Middle frontal gyrus (tissue), 1 donor: ENCODE results near the gene HEATR9.
"Not testable (repeated sequence)": the region's sequence is repeated elsewhere in the genome, so short reads cannot be mapped to it uniquely, and the experiment has no call there.

Source experiments
- DNase-seq: peaks from one replicate; pipeline ENCODE4 v3.0.0-alpha.2; 2015; ENCODE audit warnings: low spot score; ENCODE audit errors: extremely low spot score

HEATR9 gene

DNA sequence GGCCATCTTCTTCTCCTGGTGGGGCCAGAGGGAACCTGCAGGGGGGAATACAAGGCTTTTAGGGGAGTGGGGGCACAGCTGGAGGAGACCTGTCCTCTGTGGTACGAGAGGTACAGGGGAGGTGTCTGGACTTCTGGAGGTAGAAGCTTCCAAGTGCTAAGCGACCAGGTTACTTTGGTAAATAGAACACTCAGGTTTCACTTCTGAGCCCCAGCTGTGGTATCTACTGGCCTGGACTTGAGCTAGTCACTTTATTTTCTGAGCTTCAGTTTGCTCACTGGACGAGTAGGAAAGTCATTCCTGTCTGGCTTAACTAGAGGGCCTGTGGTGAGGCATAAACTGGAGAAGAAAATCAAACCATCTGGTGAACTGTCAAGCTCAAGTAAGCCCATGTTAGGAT, at the start of gene HEATR9:
Gene HEATR9, minus strand, starts transcription at position 155 of the 400 bp plus-strand sequence. Its CDS starts 149 bp downstream, at position 6.
- no peak for DNase-seq

DNA sequence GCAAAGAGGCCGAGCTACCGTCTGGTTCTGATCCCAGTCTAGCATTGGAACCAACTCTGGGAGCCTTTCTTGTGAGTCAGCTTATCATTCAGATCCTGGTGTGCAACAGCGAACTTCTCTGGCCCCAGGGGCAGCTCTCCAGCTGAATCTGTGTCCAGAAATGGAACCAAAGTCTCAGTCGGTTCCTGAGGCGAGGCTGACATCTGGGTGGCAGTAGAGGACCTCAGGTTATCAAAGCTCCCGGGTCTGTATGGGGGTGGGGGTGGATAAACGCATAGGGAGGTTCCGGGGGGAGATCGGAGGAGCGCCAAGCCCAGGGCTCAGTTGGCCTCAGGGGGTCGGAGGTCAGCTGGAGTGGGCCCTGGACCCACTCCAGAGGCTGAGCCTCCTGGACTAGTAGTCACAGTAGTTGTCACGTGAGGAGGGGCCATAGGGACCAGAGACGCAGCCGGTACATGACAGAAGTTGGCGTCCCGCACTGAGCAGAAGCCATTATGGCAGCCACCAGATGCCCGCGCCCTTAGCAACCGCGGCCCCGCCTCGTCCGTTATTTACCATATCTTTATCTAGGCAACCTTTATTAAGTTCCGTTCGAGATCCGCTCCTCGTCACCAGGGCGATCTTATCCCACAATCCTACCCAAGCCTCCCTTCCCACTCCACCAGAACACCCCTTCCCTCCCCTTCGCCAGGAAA, 49.0 kb upstream of the HEATR9 start:
- DNase-seq = no peak

- no peak for DNase-seq
Measured at GRCh38 chr17:35915153-35915964, 46.7 kb upstream of the HEATR9 start.

- DNase-seq = no peak
Measured at GRCh38 chr17:35914354-35914753, 45.7 kb upstream of the HEATR9 start.

DNA sequence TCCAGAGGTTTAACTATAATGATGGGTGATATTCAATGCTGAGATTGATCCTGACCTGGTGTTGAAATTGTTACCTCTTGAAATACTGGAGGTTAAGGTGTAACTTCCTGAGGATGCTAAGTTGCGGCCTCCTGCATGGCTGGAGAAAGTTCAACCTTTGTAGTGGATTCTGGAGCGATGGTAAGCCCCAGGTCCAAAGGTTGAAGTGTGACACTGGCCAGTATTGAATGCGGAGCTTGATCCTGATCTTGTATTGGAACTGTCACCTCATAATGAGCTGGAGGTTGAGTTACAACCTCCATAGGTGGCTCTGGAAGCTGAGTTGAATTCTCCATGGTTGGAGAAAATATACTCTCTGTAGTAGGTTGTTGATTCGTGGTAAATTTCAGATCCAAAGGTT, 44.9 kb upstream of the HEATR9 start:
- no peak for DNase-seq

- no peak for DNase-seq
Measured at GRCh38 chr17:35912942-35913341, 44.3 kb upstream of the HEATR9 start.

GRCh38 chr17:35912339-35912912, 43.7 kb upstream of the HEATR9 start:
- DNase-seq = no peak

- DNase-seq = no peak
Measured at GRCh38 chr17:35909408-35909807, 40.7 kb upstream of the HEATR9 start.

DNA sequence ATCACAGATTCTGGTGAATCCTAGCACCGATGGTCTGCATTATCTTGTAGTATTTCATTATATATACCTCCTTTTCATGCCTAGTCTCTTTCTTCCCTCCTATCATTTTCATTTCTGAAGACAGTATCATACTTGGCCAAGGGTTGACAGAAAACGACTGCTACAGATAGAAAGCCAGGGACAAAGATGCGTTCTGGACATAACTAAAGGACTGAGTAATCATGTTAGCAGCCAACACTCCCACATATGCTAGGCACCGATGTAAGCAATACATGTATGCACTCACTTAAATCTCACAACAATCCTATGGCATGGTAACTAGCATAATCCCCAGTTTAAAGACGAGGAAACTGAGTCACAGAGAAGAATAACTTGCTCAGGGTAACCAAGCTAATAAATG, 39.0 kb upstream of the HEATR9 start:
- no peak for DNase-seq

- DNase-seq = no peak
Measured at GRCh38 chr17:35906926-35907637, 38.4 kb upstream of the HEATR9 start.

DNA sequence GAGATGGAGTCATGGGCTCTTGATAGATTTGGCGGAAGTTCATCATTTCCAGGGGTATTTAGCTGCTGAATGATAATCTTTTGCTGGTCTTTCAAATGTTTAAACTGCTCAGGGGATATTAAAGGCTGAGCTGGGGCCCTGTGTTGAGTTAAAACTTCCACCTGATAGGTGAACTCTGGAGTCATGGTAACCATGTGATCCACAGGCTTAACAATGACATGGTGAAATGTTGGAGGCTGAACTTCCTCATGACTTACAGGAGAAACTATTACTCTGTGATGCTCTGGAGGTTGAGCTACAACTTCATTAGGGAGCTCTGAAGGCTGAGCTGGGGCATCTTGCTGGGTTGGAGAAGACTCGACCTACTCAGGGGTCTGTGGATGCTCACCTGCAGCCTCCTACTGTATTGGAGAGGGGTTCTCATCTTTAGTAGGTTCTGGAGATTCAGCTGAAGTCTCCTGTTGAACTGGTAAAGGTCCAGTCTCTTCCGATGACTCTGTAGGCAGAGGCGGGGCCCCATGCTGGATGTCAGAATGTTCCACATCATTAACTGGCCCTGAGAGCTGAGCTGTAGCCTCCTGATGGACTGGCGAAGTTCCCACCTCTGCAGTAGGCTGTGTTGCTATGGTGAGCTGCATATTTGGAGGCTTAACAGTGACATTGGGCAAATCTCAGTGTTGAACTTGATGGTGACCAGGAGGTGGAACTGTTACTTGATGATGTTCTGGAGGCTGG, 37.7 kb upstream of the HEATR9 start:
- DNase-seq = no peak

- DNase-seq = no peak
Measured at GRCh38 chr17:35903451-35903850, 34.8 kb upstream of the HEATR9 start.

DNA sequence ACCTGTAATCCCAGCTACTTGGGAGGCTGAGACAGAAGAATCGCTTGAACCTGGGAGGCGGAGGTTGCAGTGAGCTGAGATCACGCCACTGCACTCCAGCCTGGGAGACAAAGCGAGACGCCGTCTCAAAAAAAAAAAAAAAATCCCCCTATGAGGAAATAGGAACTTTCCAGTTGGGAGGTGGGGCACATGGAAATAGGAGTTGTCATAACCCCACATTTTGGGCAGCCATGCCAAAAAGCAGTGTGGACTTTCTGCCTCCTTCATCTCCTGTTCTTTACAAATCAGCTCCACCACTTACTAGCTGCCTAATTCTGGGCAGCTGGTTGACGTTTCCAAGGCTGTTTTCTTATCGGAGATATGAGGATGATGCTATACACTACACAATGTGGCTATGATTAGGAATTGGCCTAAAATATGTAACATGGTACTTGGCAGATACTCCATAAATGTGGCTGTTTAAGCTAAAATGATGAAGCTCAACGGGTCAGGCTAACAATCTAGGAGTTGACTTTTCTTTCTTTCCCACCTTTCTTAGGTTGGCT, 33.0 kb upstream of the HEATR9 start:
- no peak for DNase-seq

- DNase-seq = no peak
Measured at GRCh38 chr17:35900708-35901480, 32.2 kb upstream of the HEATR9 start.

DNA sequence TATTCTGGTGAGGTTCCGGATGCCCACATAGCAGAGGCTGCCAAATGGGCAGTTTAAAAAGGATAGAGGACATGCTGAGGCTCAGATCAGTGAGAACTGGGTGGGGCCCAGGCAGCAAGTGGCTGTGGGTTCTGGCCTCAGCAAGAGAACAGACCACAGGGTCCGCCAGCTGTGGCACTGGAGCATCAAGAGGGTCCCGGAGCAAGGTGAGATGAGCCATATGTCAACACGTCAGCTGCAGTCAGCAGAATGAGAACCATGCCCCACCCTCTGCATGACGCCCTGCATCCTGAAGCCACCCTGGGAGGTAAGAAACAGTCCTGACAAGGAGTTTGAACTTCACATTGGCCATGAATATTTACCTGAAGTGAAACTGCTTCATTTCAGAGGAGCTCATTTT, 31.6 kb upstream of the HEATR9 start:
- no peak for DNase-seq

DNA sequence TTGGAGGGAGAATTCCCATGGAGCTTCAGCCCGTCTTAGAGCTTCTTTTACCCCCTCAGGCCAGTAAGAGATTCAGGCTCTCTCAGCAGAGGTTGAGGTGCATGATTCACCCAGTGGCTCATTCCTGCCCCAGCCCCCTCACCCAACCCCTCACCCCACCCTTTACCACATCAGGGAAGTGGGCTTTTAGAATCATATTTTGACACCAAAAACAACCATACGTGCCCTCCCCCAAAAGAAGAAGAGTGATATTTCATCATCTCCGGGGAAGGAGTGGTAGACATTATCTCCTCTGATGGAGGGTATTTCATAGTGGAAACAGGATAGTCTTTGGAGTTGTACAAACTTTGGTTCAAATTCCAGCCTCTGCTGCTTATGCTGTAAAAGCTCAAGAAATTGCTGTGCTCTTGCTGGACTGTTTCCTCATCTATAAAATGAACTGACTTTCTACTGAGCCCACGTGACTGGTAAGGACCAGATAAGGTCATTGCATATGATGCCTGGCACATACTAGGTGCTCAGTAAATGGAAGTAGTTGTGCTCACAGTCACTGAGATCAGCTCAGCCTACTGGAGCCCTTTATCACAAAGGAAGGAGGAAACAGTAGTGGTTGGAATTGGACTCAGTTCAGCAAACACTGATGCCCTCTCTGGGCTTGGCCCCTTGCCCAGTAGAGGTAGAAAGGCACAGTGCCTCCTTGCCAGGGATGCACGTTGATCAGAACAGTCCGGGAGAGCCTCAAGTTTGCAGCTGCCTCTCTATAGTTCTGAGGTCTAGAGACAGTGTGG, 29.8 kb upstream of the HEATR9 start:
- no peak for DNase-seq

GRCh38 chr17:35897772-35898171, 29.1 kb upstream of the HEATR9 start:
- not testable (repeated sequence) for DNase-seq

GRCh38 chr17:35895636-35896587, 27.2 kb upstream of the HEATR9 start:
- DNase-seq = no peak
